ACHN (cell line): ENCODE data around the gene EBF3.

ENCODE experiments used
- DNase-seq: peaks from one replicate; pipeline ENCODE4 v3.0.0-alpha.2; 2015
- in situ Hi-C: cut with HindIII; loops from 2 replicates; pipeline ENCODE4 v1.10.0; 2017; ENCODE audit warnings: low sequenced_read_pairs, low pct_ligation_motif_present, low pct_unique_long_range_greater_than_20kb

Gene EBF3

DNA sequence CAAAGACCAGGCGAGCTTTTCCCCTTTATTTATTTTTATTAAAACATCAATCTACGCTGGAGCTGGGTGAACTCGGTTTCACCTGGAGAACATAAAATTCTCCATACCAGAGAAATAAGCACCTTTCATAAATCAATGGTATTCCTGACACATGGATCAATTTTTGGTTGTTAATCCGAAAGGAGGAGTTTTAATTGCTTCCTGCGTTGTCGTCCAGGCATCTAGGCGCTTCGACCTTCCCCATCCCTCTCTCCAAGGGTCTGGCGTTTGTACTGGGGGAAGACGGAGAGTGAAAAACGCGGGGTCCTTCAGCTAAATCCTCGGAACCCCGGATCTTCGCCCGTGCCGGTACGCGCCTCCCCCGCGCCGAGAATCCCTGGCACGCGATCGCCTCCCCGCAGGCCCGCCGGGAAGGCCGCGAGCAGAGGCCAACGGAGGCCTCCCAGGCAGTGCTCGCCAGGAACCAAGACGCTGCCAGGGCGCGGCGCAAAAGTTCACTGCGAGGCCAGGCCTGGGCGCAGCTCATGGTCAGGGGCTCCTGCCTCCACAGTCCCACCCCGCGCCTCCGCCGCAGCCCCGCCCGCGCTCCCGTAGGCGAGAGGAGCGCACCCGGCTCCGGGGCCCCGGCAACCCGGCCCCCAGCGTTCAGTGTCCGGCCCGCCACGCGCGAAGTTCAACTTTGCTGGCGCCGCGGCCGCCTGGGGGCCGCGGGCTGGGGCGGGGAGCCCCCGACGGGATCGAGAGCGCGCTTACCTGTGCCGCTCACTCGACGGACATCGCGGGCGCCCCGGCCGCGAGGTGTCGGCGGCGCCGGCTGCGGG, 8.3 kb upstream of the EBF3 start:
- in situ Hi-C loops: no loop called here
- no peak for DNase-seq

DNA sequence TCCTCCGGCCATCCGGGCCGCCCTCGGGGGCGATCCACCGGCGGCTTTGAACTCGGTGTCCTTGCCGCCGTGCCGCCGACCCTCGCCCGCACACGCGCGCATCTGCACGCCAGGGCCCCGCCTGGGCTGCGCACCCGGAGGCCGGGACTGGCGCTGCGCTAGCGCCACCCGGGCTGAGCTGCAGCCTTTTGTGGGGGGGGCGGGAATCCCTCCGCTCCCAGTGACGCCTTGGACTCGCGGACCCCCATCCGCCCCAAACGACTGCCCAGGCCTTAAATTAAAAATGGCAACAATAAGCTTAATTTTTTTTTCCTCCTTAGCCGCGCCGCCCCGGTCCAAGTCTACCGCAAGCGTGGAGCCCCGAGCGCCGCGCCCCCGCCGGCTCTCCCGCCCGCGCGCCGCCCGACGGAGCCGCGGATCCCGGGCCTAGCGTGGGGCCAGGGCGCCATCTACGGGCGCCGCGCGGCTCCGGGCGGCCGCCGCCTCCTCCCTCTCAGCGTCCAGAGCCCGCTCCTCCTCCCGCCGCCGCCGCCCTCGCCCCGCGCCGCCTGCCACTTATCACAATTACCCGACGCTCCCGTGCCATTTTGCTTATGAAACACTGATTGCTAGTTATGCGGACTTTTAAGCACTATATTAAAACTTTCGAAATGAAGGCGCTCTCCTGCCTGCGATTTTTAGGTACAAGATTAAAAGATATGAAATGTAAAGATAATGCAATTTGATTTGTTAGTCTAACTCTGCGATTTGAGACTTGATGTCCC, 7.5 kb upstream of the EBF3 start:
- peak; percentile 75 for DNase-seq
- in situ Hi-C loops: no loop called here

DNA sequence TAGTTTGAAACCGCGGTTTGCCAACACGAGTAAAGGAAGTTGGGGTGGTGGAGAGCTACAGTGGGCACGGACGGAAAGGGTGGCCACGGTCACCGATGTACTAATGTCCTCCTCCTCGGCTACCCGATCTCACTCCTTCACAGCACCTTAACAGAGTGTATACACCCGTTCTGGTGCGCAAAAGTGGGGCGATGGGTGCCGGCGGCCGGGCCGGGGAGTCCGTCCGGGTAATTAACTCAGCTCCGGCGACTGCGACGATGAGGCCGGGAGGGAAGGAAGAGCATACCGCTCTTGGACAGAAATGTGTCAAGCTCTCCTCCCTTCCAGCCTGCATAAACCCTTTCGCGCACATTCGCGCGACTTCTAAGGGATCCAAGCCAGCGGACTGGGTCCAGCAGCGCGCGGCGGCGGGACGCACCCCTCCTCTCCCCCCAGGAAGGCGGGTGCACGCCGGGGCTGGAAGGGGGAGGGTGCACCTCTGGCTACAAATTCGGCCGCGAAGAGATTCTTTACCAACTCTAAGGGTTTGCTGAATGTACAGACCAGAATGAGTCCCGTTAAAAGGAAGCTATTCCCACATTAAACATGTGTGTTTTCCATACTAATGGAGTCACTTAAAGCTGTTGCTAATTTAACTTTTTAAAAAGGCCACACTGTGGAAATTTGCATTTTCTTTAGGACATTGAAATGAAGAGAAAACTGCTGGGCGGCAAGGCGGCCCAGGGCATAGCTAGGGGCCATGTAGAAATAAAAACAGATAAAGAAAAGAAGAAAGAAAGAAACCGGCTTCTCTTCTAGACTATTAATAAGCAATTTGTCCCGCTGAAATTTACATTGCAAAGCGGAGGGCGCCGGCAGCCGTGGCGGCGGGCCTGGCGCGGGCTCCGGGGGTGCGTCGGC, 6.6 kb upstream of the EBF3 start:
- DNase-seq: no peak
- in situ Hi-C loops: no loop called here

DNA sequence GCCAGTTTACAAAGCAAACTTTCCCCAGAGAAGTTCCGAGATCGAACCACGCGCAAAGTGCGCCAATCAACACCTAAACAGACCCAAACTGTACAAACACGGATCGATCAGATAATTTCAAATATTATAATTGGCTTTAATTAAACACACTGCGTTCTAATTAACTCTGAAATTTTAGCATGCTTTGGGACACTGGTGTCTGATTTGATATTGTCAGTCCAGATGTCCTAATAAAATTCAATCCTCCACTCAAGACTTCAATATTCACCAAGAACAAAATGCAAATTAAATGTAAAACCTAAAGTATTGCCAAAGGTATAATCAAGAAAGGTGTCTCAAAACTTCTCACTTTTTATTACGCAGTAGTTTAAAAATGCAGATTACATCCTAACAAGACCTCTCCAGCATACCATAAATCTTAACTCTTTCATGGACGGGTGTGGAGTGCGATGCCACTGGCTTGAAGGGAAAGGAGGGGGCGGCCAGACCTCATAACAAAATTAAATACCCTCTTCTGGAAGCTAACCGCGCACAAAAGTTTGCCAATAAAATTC, 5.9 kb upstream of the EBF3 start:
- in situ Hi-C loops: no loop called here
- no peak for DNase-seq

DNA sequence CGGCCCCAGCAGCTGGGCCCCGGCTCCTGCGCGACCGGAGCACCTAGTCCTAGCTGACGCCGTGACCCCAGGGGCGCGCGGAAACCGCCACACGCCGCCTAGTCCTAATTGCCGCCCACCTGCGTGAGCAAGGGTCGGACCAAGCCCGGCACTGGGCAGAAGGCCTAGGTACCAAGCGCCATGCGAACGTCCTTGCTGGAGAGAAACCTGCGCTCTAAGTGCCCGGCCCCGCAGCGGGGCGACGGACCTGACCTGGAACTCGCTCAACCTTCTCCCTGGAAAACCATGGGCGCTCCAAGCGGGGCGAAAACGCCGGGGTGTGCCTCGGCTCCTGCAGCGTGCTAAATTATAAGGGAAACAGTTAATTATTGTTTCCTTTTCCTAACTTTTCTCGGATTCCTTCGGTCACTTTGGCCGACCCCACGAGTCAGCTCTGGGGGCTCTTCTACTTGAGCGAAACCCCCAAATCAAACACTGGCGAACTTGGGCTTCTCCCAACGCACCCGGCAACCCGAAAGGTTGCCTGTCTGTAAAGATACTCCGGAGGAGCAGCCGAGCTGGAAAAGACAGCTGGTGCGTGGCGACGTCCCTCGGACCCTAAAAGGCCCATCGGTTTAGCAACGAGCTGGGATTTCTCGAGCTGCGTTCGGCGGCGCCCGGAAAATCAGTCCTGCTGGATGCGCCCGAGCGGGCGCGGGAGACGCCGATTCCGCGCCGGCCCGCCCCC, 5.3 kb upstream of the EBF3 start:
- in situ Hi-C loops: no loop called here
- no peak for DNase-seq

DNA sequence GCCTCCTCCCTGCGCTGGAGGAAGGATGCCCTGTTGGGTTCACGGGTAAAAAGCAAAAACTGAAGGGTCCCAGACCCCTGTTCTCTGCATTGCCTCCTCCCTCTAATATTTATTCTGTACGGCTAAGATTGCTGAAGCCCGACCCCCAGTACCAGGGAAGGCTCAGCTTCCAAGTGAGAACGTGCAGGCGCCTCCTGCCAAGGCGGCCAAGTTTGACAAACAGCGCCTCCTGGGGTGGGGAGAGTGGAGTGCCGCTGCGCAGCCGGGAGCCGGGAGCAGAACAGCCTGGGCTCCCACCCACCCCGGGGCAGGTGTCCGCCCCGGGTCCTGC, 4.7 kb upstream of the EBF3 start:
- DNase-seq: peak; percentile 61
- in situ Hi-C loops: no loop called here

DNA sequence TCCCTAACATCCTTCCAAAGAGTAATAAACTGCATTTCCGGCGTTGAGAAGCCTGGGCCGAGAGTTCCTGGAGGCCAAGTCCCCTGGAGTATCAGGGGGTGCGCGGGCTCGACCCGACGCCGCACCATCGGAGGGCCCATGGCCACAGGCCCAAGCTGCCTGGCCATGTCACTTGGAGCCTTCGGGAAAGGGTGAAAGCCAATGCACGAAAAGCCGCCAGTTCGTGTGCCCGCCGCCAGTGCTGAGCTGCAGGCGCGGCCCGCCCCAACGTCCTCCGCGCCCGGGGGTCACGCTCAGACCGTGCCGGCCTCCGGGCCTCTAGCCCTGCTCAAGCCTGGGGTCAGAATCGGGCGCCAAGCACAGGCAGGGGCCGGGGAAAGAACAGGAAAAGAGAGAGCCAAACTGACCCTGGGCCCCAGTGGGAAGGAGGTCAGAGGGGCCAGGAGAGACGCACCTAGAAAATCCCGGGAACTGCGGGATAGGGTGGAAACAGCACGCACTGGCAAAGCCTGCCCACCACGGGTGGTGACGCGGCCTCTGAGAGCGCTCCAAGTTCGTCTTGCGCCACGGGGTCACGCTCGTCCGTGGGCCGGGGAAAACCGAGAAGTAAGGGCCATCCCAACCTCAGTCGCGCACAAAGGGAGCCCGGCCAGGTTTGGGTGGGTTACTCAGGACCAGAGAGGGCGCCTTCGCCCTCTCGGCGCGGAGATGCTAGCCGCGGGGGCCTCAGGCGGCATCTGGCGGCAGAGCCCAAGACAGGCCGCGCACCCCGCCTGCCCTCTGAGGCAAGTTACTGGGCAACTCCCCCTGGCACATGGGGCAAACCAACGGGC, 4.2 kb upstream of the EBF3 start:
- in situ Hi-C loops: no loop called here

DNA sequence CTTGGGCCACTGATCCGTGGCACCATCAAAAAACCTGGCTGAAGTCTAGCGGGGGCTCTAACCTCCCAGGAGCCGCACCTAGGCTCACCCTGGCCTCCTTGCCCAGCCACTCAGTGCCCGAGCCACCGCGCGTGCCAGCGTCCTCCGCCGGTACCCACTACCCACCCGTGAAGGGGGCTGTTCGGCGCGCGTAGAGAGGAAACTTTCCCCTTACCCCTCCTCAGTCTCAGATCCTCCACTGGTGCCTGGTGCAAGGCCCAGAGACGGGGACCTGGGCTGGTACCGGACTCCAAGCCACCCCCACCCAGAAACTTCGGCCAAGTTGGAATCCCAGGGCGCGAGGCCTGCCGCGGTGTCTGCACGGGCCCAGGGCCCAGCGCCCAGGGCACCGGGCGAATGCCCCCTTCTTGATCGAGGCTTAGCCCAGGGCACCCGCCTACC, 3.5 kb upstream of the EBF3 start:
- in situ Hi-C loops: no loop called here
- DNase-seq: no peak

More for the DNA sequence above, 4.2 kb upstream of the EBF3 start:
- DNase-seq: no peak

DNA sequence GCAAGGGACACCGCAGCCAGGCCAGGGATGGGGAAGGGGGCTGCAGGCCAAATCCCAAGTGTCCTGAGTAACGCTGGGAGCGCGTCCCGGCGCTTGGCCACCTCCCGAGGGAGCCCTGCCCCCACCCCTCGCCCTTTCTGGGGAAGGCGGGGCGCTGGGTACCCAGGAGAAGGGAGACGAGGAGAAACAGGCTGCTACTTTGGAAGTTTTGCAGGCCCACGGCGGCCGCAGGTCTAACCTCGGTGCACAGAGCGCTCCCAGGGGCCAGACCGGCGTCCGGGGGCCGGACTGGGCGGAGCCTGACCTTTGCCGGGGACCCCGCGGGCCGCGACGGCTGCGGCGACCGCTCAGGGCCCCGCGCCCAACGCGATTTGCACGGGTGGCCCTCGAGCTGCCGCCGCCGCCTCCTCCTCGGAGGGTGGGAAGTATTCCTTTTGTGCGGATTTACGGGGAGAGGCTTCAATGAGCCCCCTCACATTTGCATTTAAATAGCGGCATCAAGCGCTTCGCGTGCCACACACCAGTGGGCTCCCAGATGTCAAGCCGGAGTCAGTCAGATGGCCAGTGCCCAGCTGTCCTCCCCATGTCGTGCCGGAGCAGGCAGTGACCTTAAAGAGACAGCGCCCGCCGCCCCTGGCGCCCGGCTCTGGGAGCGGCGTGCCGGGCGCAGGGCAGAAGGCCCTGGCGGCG, 3.0 kb upstream of the EBF3 start:
- in situ Hi-C loops: no loop called here
- no peak for DNase-seq

DNA sequence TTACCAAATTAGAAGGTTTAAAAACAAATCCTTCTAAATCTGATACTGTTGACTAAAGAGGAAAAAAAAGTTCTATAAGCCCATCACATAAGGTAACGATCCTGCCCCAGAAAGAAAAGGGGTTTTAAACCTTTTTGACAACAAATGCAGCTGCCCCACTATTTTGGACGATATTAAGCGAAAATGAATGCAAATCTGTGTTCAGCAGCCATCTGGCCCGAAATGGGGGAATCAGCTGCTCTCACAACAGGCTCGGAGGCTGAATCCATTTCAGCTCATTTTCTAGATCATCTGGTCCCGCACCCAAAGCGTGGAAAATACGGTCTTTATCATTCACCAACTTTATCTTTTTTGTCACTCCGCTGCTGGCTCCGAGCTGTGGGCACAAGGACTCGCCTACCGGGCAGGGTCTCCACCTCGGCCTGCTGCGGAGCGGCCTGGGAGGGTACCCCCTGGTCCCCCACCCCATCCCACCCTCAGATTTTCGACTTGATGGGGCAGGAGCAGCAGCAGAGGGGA, 2.4 kb upstream of the EBF3 start:
- in situ Hi-C loops: no loop called here
- DNase-seq: no peak

DNA sequence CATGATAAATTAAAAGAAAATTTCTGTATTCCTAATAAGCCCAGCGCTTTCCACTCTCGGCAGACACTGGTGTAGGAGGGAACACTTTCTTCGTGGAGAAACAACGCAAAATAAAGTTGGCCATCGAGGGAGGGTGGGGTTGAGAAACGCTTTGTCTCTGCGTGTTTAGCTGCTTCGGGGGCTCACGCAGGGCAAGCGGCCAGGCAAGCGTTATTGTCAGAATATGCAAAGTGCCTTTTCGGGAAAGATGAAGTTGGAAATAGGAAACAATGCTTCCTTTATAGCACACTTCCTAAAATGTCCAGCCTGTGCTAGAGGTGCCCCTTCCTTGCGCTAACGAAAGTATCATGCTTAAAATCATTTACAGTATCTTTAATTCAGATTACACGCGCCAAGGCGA, 1.9 kb upstream of the EBF3 start:
- in situ Hi-C loops: no loop called here
- no peak for DNase-seq

DNA sequence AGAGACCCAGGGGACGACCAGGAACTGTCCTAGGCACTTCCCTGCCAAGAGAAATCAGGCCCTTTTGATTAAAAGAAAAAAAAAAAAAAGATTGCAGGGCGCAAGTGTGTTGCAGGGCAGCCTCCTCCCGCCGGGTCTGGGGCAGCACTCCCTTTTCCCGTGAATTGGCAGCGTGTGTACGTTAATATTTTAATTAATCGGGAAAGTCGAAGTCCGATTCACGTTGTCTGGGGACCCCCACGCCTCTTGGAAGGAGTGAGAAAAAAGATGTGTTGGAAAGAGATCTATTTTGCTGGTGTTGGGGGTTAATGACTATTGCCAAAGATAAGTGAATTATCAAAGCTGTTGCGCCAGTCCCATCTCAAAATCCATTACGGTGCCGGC, 1.3 kb upstream of the EBF3 start:
- no peak for DNase-seq
- in situ Hi-C loops: no loop called here

DNA sequence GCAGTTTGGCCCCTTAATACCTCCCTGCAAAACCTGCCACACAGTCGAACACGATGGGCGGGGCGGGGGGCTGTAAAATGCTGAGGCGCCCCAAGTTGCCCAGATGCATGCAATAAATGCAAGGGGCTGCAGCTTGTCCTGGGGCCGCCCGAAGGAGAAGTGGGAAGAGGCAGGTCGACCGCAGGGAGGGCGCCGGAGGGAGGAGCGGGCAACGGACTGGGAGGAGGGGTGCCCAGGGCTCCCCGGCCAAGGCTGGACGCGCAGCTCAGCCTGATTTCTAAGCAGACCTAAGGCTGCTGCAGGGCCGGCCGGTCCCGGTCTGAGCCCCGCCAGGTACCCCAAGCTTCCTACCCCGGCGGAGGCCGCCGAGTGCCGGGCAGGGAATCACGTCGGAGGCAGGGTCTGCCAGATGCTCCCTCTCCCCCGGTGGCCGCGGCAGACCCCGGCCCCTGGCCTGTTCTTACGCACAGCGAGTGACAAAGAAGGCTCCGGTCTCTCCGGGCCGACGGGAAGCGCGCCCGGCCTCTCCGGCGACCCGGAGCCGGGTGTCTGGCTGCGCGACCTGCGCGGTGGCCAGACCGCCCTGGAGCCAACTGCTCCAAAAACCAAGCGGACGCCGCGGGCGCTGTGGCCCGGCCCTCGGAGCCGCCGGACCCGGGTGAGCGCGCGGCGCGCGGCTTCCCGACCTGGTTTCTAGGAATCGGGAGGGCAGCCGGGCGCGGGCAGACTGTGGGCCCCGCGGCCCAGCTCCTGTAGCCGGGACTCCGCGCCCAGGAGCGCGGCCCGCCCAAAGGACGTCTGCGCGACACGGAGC, 744 bp upstream of the EBF3 start:
- DNase-seq: no peak
- in situ Hi-C loops: no loop called here

DNA sequence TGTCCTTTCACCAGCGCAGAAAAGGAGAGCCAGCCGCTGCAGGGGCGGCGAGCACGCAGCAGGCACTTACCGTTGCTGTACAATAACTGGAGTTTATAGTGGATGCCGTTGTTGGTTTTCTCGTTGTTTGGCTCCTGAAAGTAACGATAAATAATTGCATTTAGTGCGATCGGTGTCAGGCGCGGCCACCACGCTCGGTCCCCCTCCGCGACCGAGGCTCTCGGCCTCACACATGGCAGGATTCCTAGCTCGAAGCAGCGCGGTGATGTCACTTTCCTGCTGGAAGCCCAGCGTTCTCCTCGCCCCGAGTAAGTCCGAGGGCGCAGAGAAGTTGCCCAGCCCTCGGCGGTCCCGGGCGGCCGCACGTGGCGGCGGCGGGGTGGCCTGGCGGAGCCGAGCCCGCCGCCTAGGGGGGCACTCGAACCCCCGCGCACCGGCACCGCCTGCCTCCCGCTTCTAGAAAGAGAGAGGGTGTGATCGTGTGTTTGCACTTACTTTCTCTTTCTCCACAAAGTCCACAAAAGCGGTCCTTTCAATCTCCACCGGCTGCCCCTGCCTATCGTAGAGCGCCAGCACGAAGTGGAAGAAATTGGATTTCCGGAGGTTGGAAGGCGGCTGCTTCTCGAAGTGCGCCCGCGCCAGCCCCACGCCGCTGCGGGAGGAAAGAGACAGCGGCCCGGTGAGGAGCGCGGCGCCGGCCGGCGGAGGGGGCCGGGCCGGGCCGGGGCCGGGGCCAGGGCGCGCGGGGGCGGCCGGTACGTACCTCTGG, 1.0 kb downstream of the EBF3 start:
- in situ Hi-C loops: no loop called here
- DNase-seq: peak; percentile 78
